Endothelial cell (in vitro differentiated cells): Measurements from ENCODE around the gene HIPK3. TPM values are rescaled to one million over a fixed set of nuclear protein-coding genes. Genes with fewer than 3 reads are reported as not detected.

Source experiments
- DNase-seq: peaks from one replicate; pipeline ENCODE4 v3.0.0; 2021; ENCODE audit warnings: low spot score
- H3K27ac Mint-ChIP-seq: one replicate; pipeline ENCODE4 v1.8.0; 2021; ENCODE audit warnings: mixed read lengths, inconsistent platforms; ENCODE audit not compliant: unreplicated experiment
- H3K27me3 Mint-ChIP-seq: one replicate; pipeline ENCODE4 v1.8.0; 2021; ENCODE audit warnings: mild to moderate bottlenecking, moderate library complexity, mixed read lengths, inconsistent platforms; ENCODE audit not compliant: unreplicated experiment
- H3K36me3 Mint-ChIP-seq: one replicate; pipeline ENCODE4 v1.8.0; 2021; ENCODE audit warnings: mild to moderate bottlenecking, low read depth, mixed read lengths, inconsistent platforms; ENCODE audit not compliant: unreplicated experiment
- H3K4me1 Mint-ChIP-seq: one replicate; pipeline ENCODE4 v1.8.0; 2021; ENCODE audit warnings: mild to moderate bottlenecking, mixed read lengths, inconsistent platforms; ENCODE audit not compliant: unreplicated experiment
- H3K4me3 Mint-ChIP-seq: one replicate; pipeline ENCODE4 v1.8.0; 2021; ENCODE audit warnings: mild to moderate bottlenecking, mixed read lengths, inconsistent platforms; ENCODE audit not compliant: unreplicated experiment
- H3K9me3 Mint-ChIP-seq: one replicate; pipeline ENCODE4 v1.8.0; 2021; ENCODE audit warnings: mixed read lengths, inconsistent platforms; ENCODE audit not compliant: unreplicated experiment
- total RNA-seq: library from RNA; stranded (reverse); fragmentation: NEBNext Ultra II Directional; extraction: Animal tissue kit (Norgen Biotek cat#: 25700); gene quantifications from one replicate; pipeline ENCODE4 v1.2.1, GENCODE V29; 2021; ENCODE audit not compliant: unreplicated experiment
- TF ChIP-seq, protein P1 (sequence below): fragments of 200-600 bp; sonication (generic); IDR thresholded peaks from one replicate; pipeline ENCODE4 v1.5.0; 2021; ENCODE audit warnings: antibody characterized with exemption; ENCODE audit not compliant: unreplicated experiment

The HIPK3 gene
- total RNA-seq, 1 donor from 2014 or later = 70.2 TPM

DNA sequence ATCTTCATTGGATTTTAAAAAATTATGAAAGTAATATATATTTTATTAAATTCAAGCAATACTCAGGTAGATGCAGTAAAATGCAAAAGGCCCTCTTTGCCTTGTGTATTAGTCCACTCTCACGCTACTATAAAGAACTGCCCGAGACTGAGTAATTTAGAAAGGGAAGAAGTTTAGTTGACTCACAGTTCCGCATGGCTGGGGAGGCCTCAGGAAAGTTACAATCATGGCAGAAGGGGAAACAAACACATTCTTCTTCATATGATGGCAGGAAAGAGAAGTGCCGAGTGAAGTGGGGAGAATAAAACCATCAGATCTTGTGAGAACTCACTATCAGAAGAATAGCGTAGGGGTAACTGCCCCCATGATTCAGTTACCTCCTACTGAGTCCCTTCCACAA, 130.8 kb downstream of the HIPK3 start:
- Mint-ChIP-seq H3K4me3 (no peak overlapping the region), H3K27me3 (no peaks in the 10 kb centered on the region), H3K27ac (no peak overlapping the region), H3K9me3 (no peaks in the 10 kb centered on the region), H3K4me1 (peaks cover 6% of the 10 kb centered on the region), H3K36me3 (no peaks in the 10 kb centered on the region)
- TF ChIP-seq, protein P1, sequence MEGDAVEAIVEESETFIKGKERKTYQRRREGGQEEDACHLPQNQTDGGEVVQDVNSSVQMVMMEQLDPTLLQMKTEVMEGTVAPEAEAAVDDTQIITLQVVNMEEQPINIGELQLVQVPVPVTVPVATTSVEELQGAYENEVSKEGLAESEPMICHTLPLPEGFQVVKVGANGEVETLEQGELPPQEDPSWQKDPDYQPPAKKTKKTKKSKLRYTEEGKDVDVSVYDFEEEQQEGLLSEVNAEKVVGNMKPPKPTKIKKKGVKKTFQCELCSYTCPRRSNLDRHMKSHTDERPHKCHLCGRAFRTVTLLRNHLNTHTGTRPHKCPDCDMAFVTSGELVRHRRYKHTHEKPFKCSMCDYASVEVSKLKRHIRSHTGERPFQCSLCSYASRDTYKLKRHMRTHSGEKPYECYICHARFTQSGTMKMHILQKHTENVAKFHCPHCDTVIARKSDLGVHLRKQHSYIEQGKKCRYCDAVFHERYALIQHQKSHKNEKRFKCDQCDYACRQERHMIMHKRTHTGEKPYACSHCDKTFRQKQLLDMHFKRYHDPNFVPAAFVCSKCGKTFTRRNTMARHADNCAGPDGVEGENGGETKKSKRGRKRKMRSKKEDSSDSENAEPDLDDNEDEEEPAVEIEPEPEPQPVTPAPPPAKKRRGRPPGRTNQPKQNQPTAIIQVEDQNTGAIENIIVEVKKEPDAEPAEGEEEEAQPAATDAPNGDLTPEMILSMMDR = no peak
- no peak for DNase-seq

DNA sequence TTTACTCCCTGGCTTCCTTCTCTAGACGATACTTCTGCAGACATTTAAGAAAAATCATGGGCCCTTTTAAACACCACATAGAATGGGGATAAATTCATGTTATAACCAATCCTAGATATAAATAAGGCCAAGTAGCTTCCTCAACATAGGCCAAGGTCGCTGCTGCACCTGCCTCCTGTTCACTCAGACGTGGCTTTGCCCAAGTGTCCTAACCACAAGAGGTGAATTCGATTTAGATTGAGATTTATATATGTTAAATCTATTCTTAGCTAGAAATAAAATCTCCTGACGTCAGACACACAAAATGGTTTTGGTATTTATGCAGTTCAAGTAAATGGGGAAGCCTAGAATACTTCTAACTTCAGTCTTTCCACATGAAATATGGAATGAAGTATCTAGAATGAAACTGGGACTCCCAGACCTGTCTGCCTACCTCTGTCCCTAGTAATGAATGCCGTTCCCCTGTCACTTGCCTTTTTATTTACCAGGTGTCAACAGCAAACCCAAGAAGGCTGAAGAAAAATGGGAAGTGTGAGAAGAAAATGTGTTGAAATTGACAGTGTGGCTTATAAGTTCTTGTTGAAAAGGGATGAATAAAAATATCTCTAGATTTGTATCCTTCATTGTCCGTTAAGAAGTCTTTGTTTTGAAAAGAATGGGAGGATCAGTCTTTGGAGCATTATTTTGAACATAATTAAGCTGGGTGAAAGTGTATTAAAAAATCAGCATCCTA, 131.8 kb downstream of the HIPK3 start:
- peaks cover 9% of the 10 kb centered on the region for H3K4me1 Mint-ChIP-seq
- H3K36me3 Mint-ChIP-seq = no peaks in the 10 kb centered on the region
- H3K9me3 Mint-ChIP-seq = no peaks in the 10 kb centered on the region
- H3K27me3 Mint-ChIP-seq = no peaks in the 10 kb centered on the region
- no peak overlapping the region for H3K27ac Mint-ChIP-seq
- DNase-seq = no peak
- no peak overlapping the region for H3K4me3 Mint-ChIP-seq
- TF ChIP-seq, protein P1 = no peak

DNA sequence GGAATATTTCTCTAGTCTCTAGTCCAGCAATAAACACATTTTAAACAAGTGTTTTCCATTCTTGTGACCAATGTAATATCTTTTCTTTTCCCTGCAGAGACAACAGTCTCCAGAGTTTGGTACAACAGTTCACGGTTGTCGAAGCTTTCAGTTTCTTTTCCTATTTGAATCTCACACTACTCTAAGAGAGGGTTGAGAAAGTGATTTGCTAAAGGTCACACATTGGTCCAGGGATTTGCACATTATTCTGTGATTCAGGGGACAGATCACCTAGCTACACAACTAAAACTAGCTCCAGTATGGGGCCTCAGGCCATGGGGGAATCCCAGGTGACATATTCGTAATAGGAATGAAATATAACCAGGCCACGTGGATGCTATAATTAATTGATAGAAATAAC, 132.5 kb downstream of the HIPK3 start:
- H3K4me1 Mint-ChIP-seq = peaks cover 9% of the 10 kb centered on the region
- no peak overlapping the region for H3K4me3 Mint-ChIP-seq

DNA sequence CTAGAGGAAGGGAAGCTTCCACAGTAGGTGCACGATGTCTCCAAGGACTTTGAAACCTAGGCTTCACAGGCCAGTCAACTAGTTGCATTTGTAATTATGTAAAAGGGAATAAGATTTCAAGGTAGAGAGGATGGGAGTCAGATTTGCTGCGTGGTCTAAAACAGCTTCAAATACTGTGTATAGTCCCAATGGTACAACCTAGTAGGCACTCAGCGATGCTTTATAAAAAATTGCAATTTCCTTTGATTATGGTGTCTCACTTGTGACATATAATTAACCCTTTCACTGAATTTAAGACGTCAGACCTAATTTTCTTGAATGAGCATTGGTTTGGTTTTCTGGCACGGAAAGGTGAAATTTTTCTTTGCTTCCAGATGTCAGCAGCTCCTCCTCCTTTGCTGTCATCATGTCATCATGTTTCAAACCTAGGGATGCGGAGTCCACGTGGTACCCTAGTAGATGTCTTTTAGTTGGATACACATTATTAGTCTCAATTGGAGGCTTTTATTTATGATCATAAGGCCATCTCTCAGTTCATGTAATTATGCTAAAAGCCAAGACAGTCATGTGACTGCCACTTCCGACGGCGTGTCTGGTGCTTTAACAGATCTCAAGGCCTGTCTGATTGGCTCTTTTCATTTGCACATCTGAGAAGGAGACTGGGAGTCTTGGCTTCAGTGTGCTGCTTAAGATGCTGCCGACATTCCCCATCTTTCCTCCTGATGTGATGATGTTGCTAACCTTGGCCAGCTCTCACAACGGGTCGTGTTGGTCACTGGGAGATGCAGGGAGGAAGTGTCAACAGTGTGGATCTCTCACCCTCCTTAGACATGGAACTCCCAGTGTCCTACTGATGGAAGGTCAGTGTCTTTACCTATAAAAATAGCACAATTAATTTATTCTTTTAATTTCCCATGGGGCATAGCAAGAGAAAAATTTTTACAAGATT, 134.0 kb downstream of the HIPK3 start:
- H3K9me3 Mint-ChIP-seq = no peaks in the 10 kb centered on the region
- H3K27me3 Mint-ChIP-seq = no peaks in the 10 kb centered on the region
- no peak overlapping the region for H3K4me3 Mint-ChIP-seq
- TF ChIP-seq, protein P1 = no peak
- H3K4me1 Mint-ChIP-seq = peaks cover 9% of the 10 kb centered on the region
- no peak overlapping the region for H3K27ac Mint-ChIP-seq
- no peaks in the 10 kb centered on the region for H3K36me3 Mint-ChIP-seq
- no peak for DNase-seq

More for the DNA sequence above, 132.5 kb downstream of the HIPK3 start:
- Mint-ChIP-seq H3K27ac (no peak overlapping the region), H3K9me3 (no peaks in the 10 kb centered on the region), H3K27me3 (no peaks in the 10 kb centered on the region), H3K36me3 (no peaks in the 10 kb centered on the region)
- DNase-seq = no peak
- TF ChIP-seq, protein P1 = no peak

DNA sequence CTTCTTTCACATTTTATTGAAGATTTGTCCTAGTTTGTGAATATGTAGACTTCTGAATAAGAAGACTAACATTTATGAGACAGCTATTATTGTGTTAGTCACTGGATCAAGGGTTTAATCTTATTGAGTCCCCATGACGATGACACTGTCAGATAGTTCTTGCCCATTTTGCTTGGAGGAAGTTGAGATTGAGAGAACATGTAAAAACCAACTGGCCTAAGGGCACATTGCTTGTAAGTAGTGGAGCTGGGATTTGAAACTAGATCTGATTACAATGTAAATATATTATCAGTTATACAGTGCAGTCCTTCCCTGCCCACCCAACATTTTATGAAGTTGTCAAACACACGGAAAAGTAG, 134.7 kb downstream of the HIPK3 start:
- TF ChIP-seq, protein P1 = no peak
- no peaks in the 10 kb centered on the region for H3K36me3 Mint-ChIP-seq
- peaks cover 9% of the 10 kb centered on the region for H3K4me1 Mint-ChIP-seq
- no peak overlapping the region for H3K4me3 Mint-ChIP-seq
- DNase-seq = no peak
- no peak overlapping the region for H3K27ac Mint-ChIP-seq
- H3K9me3 Mint-ChIP-seq = no peaks in the 10 kb centered on the region
- no peaks in the 10 kb centered on the region for H3K27me3 Mint-ChIP-seq
